Ascending aorta (tissue), 2 donors: ENCODE results near the gene DAB1. TPM values are rescaled to one million over a fixed set of nuclear protein-coding genes. Genes with fewer than 3 reads are reported as not detected.

Experiments
- DNase-seq, 2 donors: peaks; one replicate each; pipeline ENCODE4 v3.0.0-alpha.2; 2019; ENCODE audit warnings: low spot score in 2 of 2
- H3K27ac ChIP-seq, 2 donors: fragments of 200-600 bp; sonication (generic); one replicate each; pipeline ENCODE4 v1.5.1; 2016 to 2017; ENCODE audit warnings: mild to moderate bottlenecking in 1 of 2
- H3K27me3 ChIP-seq: fragments of 200-600 bp; sonication (generic); one replicate; pipeline ENCODE4 v1.5.1; 2017
- H3K36me3 ChIP-seq, 2 donors: fragments of 200-600 bp; sonication (generic); one replicate each; pipeline ENCODE4 v1.5.1; 2016
- H3K4me1 ChIP-seq, 2 donors: fragments of 200-600 bp; sonication (generic); one replicate each; pipeline ENCODE4 v1.5.1; 2016 to 2017; ENCODE audit warnings: mild to moderate bottlenecking in 1 of 2
- H3K4me3 ChIP-seq, 2 donors: fragments of 200-600 bp; sonication (generic); one replicate each; pipeline ENCODE4 v1.5.1; 2016 to 2017; ENCODE audit warnings: mild to moderate bottlenecking in 1 of 2
- H3K9me3 ChIP-seq, 2 donors: fragments of 200-600 bp; sonication (generic); one replicate each; pipeline ENCODE4 v1.5.1; 2016
- CTCF ChIP-seq, 3 experiments: fragments of 200-600 bp in 2 of 3; fragments of 450-650 bp in 1 of 3; sonication (generic) in 2 of 3; IDR thresholded peaks; one replicate each; pipeline ENCODE4 v1.5.1; 2016 to 2019; ENCODE audit warnings: antibody characterized with exemption in 3 of 3, mild to moderate bottlenecking in 1 of 3, moderate library complexity in 1 of 3
- intact Hi-C: fragments of 100-400 bp; cut with DNase I; formaldehyde crosslinking; loops from one replicate; pipeline ENCODE4 v1.15.1; 2023
- total RNA-seq: library from RNA; depleted of rRNA; stranded (reverse); fragments of >200 nt; gene quantifications from one replicate; pipeline ENCODE4 v1.1.0, GENCODE V29; 2016

Gene DAB1
- total RNA-seq, 1 donor from 2014 or later = not detected

- no peak overlapping the region for H3K4me3 ChIP-seq
- no peaks in the 10 kb centered on the region for H3K27me3 ChIP-seq
- intact Hi-C loops = no loop called here
- no peaks in the 10 kb centered on the region for H3K9me3 ChIP-seq
- no peak overlapping the region for H3K27ac ChIP-seq
- DNase-seq = no peak
- TF ChIP-seq CTCF (IDR thresholded peaks at IDR 0.05) = no peak
- no peaks in the 10 kb centered on the region for H3K4me1 ChIP-seq
- H3K36me3 ChIP-seq = no peaks in the 10 kb centered on the region
Observed at GRCh38 chr1:57467830-57468229, 44.0 kb upstream of the DAB1 start.

- no peak for TF ChIP-seq CTCF (IDR thresholded peaks at IDR 0.05)
- no peaks in the 10 kb centered on the region for H3K36me3 ChIP-seq
- no peaks in the 10 kb centered on the region for H3K27me3 ChIP-seq
- DNase-seq = no peak
- intact Hi-C loops = no loop called here
- no peak overlapping the region for H3K4me3 ChIP-seq
- no peak overlapping the region for H3K27ac ChIP-seq
- H3K9me3 ChIP-seq = no peaks in the 10 kb centered on the region
- no peaks in the 10 kb centered on the region for H3K4me1 ChIP-seq
Observed at GRCh38 chr1:57464756-57465155, 40.9 kb upstream of the DAB1 start.

GRCh38 chr1:57463343-57463742 lies 39.5 kb upstream of the DAB1 start:
- no peak overlapping the region for H3K27ac ChIP-seq
- intact Hi-C loops = no loop called here
- no peaks in the 10 kb centered on the region for H3K36me3 ChIP-seq
- no peak overlapping the region for H3K4me3 ChIP-seq
- no peaks in the 10 kb centered on the region for H3K9me3 ChIP-seq
- DNase-seq = no peak
- H3K27me3 ChIP-seq = no peaks in the 10 kb centered on the region
- no peak for TF ChIP-seq CTCF (IDR thresholded peaks at IDR 0.05)
- no peaks in the 10 kb centered on the region for H3K4me1 ChIP-seq

- intact Hi-C loops = no loop called here
- Histone ChIP-seq H3K4me3 (no peak overlapping the region), H3K4me1 (no peaks in the 10 kb centered on the region), H3K27me3 (no peaks in the 10 kb centered on the region), H3K27ac (no peak overlapping the region), H3K36me3 (no peaks in the 10 kb centered on the region), H3K9me3 (no peaks in the 10 kb centered on the region)
- no peak for TF ChIP-seq CTCF (IDR thresholded peaks at IDR 0.05)
- DNase-seq = no peak
Observed at GRCh38 chr1:57461405-57461804, 37.5 kb upstream of the DAB1 start.

GRCh38 chr1:57451516-57451915 lies 27.7 kb upstream of the DAB1 start:
- DNase-seq = no peak
- no peaks in the 10 kb centered on the region for H3K27me3 ChIP-seq
- H3K27ac ChIP-seq = no peak overlapping the region
- H3K4me3 ChIP-seq = no peak overlapping the region
- TF ChIP-seq CTCF (IDR thresholded peaks at IDR 0.05) = no peak
- intact Hi-C loops = no loop called here
- no peaks in the 10 kb centered on the region for H3K36me3 ChIP-seq
- no peaks in the 10 kb centered on the region for H3K9me3 ChIP-seq
- no peaks in the 10 kb centered on the region for H3K4me1 ChIP-seq

- no peaks in the 10 kb centered on the region for H3K27me3 ChIP-seq
- DNase-seq = no peak
- intact Hi-C loops = no loop called here
- TF ChIP-seq CTCF (IDR thresholded peaks at IDR 0.05) = no peak
- no peaks in the 10 kb centered on the region for H3K4me1 ChIP-seq
- no peaks in the 10 kb centered on the region for H3K9me3 ChIP-seq
- no peak overlapping the region for H3K27ac ChIP-seq
- H3K4me3 ChIP-seq = no peak overlapping the region
- H3K36me3 ChIP-seq = no peaks in the 10 kb centered on the region
Observed at GRCh38 chr1:57450981-57451380, 27.1 kb upstream of the DAB1 start.
